Fibroblast of villous mesenchyme (primary cell): ENCODE data around the gene MAFB. TPM values are rescaled to one million over a fixed set of nuclear protein-coding genes. Genes with fewer than 3 reads are reported as not detected.

Source experiments
- DNase-seq: peaks from one replicate; pipeline ENCODE4 v3.0.0-alpha.2; 2010; ENCODE audit warnings: low read depth
- H3K4me3 ChIP-seq: 2 replicates; pipeline ENCODE4 v1.5.1; 2011; ENCODE audit warnings: low read depth, mild to moderate bottlenecking, low read length
- total RNA-seq: library from RNA; depleted of rRNA; stranded (reverse); fragments of >200 nt; gene quantifications from 2 replicates; pipeline ENCODE4 v1.2.3, GENCODE V29; 2012
- TF ChIP-seq, protein P1 (sequence below): IDR thresholded peaks from 2 replicates; pipeline ENCODE4 v1.5.1; 2012; ENCODE audit warnings: low read depth, mild to moderate bottlenecking, low read length; ENCODE audit not compliant: insufficient read depth

MAFB gene
- total RNA-seq, 1 donor, result 0.43 TPM

DNA sequence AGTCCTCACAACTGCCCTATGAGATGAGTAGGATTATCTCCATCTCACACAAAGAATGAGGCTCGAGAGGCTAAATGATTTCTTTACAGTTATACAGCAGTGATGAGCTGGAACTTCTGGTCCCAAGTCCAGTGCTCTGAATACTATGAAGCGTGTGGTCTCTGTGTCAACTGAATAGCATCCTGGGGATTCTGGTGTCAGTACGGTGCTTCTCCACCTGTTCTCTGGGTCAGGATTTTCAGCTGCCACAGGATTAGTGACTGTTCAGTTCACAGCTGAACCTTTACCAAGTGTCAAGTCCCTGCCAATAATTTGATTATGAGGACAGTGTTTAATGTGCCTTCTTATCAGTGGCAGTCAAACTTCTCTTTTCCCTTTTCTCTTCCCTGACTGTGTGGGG lies 5.2 kb upstream of the MAFB start:
- H3K4me3 ChIP-seq, result no peak overlapping the region
- no peak for DNase-seq
- TF ChIP-seq, protein P1, sequence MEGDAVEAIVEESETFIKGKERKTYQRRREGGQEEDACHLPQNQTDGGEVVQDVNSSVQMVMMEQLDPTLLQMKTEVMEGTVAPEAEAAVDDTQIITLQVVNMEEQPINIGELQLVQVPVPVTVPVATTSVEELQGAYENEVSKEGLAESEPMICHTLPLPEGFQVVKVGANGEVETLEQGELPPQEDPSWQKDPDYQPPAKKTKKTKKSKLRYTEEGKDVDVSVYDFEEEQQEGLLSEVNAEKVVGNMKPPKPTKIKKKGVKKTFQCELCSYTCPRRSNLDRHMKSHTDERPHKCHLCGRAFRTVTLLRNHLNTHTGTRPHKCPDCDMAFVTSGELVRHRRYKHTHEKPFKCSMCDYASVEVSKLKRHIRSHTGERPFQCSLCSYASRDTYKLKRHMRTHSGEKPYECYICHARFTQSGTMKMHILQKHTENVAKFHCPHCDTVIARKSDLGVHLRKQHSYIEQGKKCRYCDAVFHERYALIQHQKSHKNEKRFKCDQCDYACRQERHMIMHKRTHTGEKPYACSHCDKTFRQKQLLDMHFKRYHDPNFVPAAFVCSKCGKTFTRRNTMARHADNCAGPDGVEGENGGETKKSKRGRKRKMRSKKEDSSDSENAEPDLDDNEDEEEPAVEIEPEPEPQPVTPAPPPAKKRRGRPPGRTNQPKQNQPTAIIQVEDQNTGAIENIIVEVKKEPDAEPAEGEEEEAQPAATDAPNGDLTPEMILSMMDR, result no peak

DNA sequence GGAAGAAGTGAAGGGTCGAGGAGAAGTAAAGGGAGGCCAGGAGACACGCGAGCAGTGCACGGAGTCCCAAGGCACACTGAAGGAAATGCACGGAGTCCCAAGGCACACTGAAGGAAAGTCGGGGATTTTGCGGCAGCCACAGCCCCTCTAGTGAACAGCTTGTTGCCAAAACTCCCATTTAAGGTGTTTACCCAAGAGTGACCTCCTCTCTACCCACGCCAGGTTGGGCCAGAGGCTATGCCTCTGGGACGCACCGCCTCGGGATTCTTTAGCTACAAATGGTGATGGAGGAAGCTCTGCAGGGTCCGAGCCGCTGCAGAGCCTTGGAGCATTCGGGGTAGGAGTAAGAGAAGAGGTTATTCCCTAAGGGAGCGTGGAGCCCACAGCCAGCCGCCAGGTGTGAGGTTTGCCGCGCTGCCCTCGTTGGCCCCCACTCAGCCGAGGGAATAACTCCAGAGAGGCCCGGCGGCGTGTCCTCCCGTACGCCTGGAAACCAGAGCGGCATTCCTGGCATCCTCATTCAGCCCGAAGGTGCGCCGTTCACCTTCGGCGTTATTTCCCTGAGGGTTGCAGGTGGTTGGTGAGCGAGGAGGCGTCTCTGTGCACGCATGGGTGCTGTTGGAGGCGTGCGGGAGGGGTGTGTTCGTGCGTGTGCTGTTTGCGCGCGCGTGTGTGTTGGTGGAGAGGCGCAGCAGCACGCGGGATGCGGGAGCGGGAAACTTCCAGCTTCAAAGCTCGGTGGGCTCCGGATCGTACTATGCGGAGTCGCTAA lies 3.4 kb upstream of the MAFB start:
- no peak overlapping the region for H3K4me3 ChIP-seq
- no peak for DNase-seq
- TF ChIP-seq, protein P1, result no peak

GRCh38 chr20:40691566-40692239 lies 2.7 kb upstream of the MAFB start:
- DNase-seq, result no peak
- H3K4me3 ChIP-seq, result no peak overlapping the region
- TF ChIP-seq, protein P1, result no peak

DNA sequence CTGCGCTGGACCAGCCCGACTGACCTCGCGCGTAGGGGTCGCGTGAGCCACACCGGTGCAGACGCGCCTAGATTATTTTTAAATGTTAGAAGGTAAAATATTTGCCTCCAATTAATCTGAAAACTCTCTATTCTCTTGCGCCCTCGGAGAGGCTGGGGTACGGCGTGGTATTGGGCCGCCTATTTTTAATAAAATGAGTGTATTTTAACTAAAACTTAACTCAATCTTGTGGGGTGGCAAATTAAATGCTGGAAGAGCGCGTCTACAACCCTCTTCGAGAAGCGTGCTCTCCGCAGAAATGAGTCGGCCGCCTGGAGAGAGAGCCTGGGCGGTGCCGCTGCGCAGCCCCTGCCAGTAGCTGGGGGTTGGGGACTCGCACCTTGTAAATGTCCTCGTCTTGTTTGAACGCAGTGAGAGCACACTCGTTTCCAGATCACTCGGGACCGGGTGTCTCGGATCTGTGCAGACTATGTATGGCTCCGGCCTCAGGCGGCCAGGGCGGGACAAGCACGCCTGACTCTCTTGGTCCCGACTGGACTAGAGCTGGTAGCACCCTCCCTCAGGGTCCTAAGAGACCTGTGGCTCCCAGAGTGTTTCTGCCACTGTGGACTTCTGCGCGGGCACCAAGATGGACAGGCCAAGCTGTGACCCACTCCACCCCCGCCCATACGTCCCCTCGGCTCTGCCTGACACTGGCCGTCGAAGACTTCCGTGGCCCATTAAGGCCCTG lies 2.0 kb upstream of the MAFB start:
- H3K4me3 ChIP-seq, result no peak overlapping the region
- TF ChIP-seq, protein P1, result no peak
- DNase-seq, result no peak

GRCh38 chr20:40689943-40690835 lies 1.2 kb upstream of the MAFB start:
- peak overlapping the region; percentile 60 for H3K4me3 ChIP-seq
- peak; percentile 90 for DNase-seq
- TF ChIP-seq, protein P1, result peak; percentile 77
